ENCODE data around the gene GLB1L3. TPM values are rescaled to one million over a fixed set of nuclear protein-coding genes. Genes with fewer than 3 reads are reported as not detected.

The GLB1L3 gene
- total RNA-seq, 2 donors from 2014 or later = 7.8 to 14.5 TPM

DNA sequence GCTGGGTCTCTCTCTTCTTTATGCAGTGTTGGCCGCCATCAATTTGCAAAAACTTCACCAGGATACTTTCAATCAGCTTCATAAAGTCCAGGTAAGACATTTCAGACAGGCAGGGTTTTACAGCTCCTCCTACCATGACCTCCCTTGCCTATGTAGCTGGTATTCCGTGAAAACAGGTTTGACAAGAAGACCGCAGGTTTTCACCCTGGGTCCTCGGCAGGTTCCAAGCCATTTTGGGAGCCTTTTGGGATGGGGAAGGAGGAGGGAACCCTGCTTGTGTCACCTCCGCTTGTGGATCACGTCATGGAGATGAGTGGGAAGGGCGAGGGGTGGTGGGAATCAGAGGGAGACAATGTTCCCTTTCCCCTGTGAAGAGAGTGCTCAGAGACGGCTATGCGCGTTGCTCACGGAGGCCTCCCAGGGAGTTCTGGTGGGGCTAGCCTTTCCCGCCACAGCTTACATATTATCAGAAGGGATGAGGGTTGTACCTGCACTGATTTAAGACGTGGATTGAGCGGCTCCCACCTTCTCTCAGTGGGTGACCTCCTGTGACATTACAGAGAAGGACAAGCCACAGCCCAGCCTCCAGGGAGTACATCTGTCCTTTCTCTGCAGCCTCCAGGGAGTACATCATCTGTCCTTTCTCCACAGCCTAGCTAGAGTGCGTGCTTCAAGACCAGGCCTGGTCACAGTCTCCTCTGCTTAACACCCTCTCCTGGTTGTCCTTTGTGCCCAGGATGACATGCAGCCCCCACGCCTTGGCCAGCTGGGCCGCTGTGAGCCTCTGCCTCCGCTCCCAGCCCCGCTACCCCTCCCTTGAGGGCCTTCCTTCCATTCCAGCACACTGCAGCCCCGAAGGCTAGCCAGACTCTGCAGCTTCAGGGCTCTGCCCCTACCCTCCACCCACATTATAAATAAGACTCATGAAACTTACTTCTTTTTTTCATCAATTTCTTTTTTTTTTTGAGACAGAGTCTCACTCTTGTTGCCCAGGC is 17.2 kb downstream of the GLB1L3 start:
- Histone ChIP-seq H3K9me3 (no peaks in the 10 kb centered on the region), H3K4me3 (no peak overlapping the region), H3K27me3 (replicated peaks; ENCODE audit: insufficient read depth) (no peaks in the 10 kb centered on the region), H3K27ac (no peak overlapping the region), H3K36me3 (no peaks in the 10 kb centered on the region), H3K4me1 (replicated peaks) (no peaks in the 10 kb centered on the region)
- TF ChIP-seq, protein P1, sequence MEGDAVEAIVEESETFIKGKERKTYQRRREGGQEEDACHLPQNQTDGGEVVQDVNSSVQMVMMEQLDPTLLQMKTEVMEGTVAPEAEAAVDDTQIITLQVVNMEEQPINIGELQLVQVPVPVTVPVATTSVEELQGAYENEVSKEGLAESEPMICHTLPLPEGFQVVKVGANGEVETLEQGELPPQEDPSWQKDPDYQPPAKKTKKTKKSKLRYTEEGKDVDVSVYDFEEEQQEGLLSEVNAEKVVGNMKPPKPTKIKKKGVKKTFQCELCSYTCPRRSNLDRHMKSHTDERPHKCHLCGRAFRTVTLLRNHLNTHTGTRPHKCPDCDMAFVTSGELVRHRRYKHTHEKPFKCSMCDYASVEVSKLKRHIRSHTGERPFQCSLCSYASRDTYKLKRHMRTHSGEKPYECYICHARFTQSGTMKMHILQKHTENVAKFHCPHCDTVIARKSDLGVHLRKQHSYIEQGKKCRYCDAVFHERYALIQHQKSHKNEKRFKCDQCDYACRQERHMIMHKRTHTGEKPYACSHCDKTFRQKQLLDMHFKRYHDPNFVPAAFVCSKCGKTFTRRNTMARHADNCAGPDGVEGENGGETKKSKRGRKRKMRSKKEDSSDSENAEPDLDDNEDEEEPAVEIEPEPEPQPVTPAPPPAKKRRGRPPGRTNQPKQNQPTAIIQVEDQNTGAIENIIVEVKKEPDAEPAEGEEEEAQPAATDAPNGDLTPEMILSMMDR (IDR thresholded peaks at IDR 0.05) = no peak
- no peak for TF ChIP-seq POLR2AphosphoS5 (IDR thresholded peaks at IDR 0.05)
- TF ChIP-seq POLR2A (IDR thresholded peaks at IDR 0.05) = no peak
- intact Hi-C loops (cut with DNase I) = no loop called here
- 78% methylated on average over 20 of the region's 20 CpGs for WGBS
- DNase-seq (ENCODE audit: low spot score) = no peak

DNA sequence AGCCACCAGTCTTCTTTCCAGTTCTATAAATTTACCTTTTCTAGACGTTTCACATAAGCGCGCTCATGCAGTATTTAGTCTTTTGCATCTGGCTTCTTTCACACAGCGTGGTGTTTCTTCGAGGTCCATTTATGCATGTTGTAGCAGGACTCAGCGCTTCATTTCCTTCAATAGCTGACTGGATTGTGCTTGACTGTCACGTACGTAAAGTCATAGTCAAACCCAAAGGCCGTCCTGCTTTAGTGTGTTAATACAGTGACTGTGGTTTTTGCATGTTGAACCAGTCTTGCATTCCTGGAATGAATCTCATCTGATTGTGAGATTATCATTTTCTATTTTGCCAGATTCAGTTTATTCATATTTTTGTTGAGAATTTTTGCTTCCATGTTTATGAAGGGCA is 18.5 kb downstream of the GLB1L3 start:
- Histone ChIP-seq H3K27me3 (replicated peaks; ENCODE audit: insufficient read depth) (no peaks in the 10 kb centered on the region), H3K4me3 (no peak overlapping the region), H3K4me1 (replicated peaks) (no peaks in the 10 kb centered on the region), H3K9me3 (no peaks in the 10 kb centered on the region), H3K36me3 (no peaks in the 10 kb centered on the region), H3K27ac (no peak overlapping the region)
- no peak for DNase-seq (ENCODE audit: low spot score)
- intact Hi-C loops (cut with DNase I) = no loop called here
- 82% methylated on average over 9 of the region's 9 CpGs for WGBS
- TF ChIP-seq, protein P1 (IDR thresholded peaks at IDR 0.05) = no peak
- TF ChIP-seq POLR2AphosphoS5 (IDR thresholded peaks at IDR 0.05) (no peak), POLR2A (IDR thresholded peaks at IDR 0.05) (no peak)

DNA sequence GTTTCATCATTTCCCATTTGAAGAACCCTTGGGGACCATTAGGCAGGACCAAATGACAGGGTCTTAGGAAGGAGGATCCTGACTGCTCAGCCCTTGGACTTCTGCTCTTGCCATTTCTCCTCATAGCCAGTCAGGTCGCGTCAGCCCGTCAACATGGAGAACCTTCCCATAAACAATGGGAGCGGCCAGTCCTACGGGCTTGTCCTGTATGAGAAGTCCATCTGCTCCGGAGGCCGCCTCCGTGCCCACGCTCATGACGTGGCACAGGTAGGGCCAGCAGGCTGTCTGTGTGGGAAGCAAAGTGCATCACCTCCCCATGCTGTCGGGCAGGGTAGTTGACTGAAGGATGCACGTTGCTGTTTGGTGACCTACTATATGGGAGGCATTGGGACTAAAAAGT is 36.0 kb downstream of the GLB1L3 start:
- Histone ChIP-seq H3K4me3 (no peak overlapping the region), H3K4me1 (replicated peaks) (no peaks in the 10 kb centered on the region), H3K36me3 (no peaks in the 10 kb centered on the region), H3K9me3 (no peaks in the 10 kb centered on the region), H3K27ac (no peak overlapping the region), H3K27me3 (replicated peaks; ENCODE audit: insufficient read depth) (no peaks in the 10 kb centered on the region)
- no peak for DNase-seq (ENCODE audit: low spot score)
- TF ChIP-seq POLR2A (IDR thresholded peaks at IDR 0.05) (no peak), POLR2AphosphoS5 (IDR thresholded peaks at IDR 0.05) (no peak)
- TF ChIP-seq, protein P1 (IDR thresholded peaks at IDR 0.05) = no peak
- 82% methylated on average over 12 of the region's 12 CpGs for WGBS
- intact Hi-C loops (cut with DNase I) = no loop called here

DNA sequence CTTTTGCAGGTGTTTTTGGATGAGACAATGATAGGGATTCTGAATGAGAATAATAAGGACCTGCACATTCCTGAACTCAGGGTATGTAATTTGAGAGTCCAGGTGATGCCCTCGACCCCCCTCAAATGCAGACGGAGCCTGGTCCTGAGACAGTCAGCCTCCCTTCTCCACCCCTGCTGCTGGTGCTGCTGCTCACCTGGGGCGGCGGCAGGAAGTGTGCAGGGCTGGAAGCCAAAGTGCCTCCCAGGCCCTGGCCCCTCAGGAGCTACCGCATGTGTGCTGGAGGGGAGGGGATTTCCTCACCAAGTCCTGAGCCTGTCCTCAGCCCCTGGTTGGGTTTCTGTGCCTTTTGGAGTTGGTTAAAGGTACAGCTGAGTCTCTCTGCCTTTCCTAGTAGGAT is 36.6 kb downstream of the GLB1L3 start:
- DNase-seq (ENCODE audit: low spot score) = no peak
- 44% methylated on average over 5 of the region's 5 CpGs for WGBS
- H3K27ac ChIP-seq = no peak overlapping the region
- no peaks in the 10 kb centered on the region for H3K4me1 ChIP-seq (replicated peaks)
- H3K9me3 ChIP-seq = no peaks in the 10 kb centered on the region
- intact Hi-C loops (cut with DNase I) = no loop called here
- TF ChIP-seq, protein P1 (IDR thresholded peaks at IDR 0.05) = no peak
- no peak for TF ChIP-seq POLR2AphosphoS5 (IDR thresholded peaks at IDR 0.05)
- TF ChIP-seq POLR2A (IDR thresholded peaks at IDR 0.05) = no peak
- no peak overlapping the region for H3K4me3 ChIP-seq
- no peaks in the 10 kb centered on the region for H3K27me3 ChIP-seq (replicated peaks; ENCODE audit: insufficient read depth)
- H3K36me3 ChIP-seq = no peaks in the 10 kb centered on the region

DNA sequence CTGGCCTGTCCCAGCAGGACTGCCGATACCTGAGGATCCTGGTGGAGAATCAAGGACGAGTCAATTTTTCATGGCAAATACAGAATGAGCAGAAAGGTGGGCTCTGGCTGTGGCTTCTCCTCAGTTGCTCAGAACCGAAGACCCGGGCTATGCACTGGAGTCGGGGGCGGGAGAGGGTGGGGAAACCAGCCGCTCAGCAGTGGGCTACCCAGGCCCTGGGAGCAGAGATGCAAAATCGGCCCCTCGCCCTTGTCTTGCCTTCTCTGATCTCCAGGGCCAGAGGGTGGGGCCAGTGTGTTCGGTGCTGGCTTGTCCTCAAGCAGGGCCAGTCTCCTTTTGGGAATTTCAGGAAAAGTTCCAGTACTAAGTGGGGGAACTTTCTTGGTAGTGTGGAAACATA is 37.2 kb downstream of the GLB1L3 start:
- no peaks in the 10 kb centered on the region for H3K27me3 ChIP-seq (replicated peaks; ENCODE audit: insufficient read depth)
- intact Hi-C loops (cut with DNase I) = no loop called here
- H3K9me3 ChIP-seq = no peaks in the 10 kb centered on the region
- WGBS = 90% methylated on average over 10 of the region's 10 CpGs
- no peak for DNase-seq (ENCODE audit: low spot score)
- no peaks in the 10 kb centered on the region for H3K36me3 ChIP-seq
- no peak overlapping the region for H3K27ac ChIP-seq
- no peaks in the 10 kb centered on the region for H3K4me1 ChIP-seq (replicated peaks)
- TF ChIP-seq, protein P1 (IDR thresholded peaks at IDR 0.05) = no peak
- TF ChIP-seq POLR2A (IDR thresholded peaks at IDR 0.05) = no peak
- no peak overlapping the region for H3K4me3 ChIP-seq
